Activated T-cell treated with anti-CD3 and anti-CD28 coated beads, Interleukin-2, amount 50 U/mL, for 72 hours (primary cell): ENCODE results near the gene TBC1D22B. TPM values are rescaled to one million over a fixed set of nuclear protein-coding genes. Genes with fewer than 3 reads are reported as not detected.

Experiments
- ATAC-seq, 2 donors: fragments of 150-1000 bp; cut with Tn5 transposase; replicated peaks in 1 of 2; 2 replicates each; pipeline ENCODE4 v1.10.0; 2021; ENCODE audit warnings: moderate library complexity in 2 of 2, mild to moderate bottlenecking in 1 of 2
- DNase-seq, 2 donors: peaks; one replicate each; pipeline ENCODE4 v3.0.0; 2021 to 2022; ENCODE audit warnings: mixed read lengths in 1 of 2
- H3K27ac Mint-ChIP-seq: one replicate; pipeline ENCODE4 v1.8.0; 2022; ENCODE audit warnings: mild to moderate bottlenecking, moderate library complexity, mixed read lengths
- H3K27me3 Mint-ChIP-seq: one replicate; pipeline ENCODE4 v1.8.0; 2022; ENCODE audit warnings: low read depth, mixed read lengths
- H3K36me3 Mint-ChIP-seq, 2 donors: one replicate each; pipeline ENCODE4 v1.8.0; 2022; ENCODE audit warnings: mixed read lengths in 2 of 2, mild to moderate bottlenecking in 1 of 2; ENCODE audit not compliant: insufficient read depth in 2 of 2
- H3K4me1 Mint-ChIP-seq: one replicate; pipeline ENCODE4 v1.8.0; 2022; ENCODE audit warnings: low read depth, mixed read lengths
- H3K4me3 Mint-ChIP-seq, 2 donors: one replicate each; pipeline ENCODE4 v1.8.0; 2022; ENCODE audit warnings: mild to moderate bottlenecking in 2 of 2, mixed read lengths in 2 of 2, moderate library complexity in 2 of 2
- H3K9me3 Mint-ChIP-seq, 2 donors: one replicate each; pipeline ENCODE4 v1.8.0; 2022; ENCODE audit warnings: mixed read lengths in 2 of 2
- total RNA-seq, 2 donors: library from RNA; stranded (reverse); gene quantifications; one replicate each; pipeline ENCODE4 v1.2.3, GENCODE V29; 2022

TBC1D22B gene
- total RNA-seq, 2 donors from 2014 or later: 23.2 to 24.4 TPM

- peaks cover 0 to 10% of the 10 kb centered on the region in 2 donors for H3K36me3 Mint-ChIP-seq
- no peak overlapping the region for H3K27ac Mint-ChIP-seq
These were observed 114.5 kb downstream of the TBC1D22B start for GRCh38 chr6:37372116-37372515.

GRCh38 chr6:37373822-37374471 is 116.4 kb downstream of the TBC1D22B start:
- Mint-ChIP-seq H3K4me1 (peaks cover 4% of the 10 kb centered on the region), H3K9me3 (no peaks in the 10 kb centered on the region), H3K4me3 (no peak overlapping the region), H3K36me3 (peaks cover 3 to 9% of the 10 kb centered on the region in 2 donors), H3K27me3 (no peaks in the 10 kb centered on the region), H3K27ac (no peak overlapping the region)
- no peak for ATAC-seq
- no peak for DNase-seq

More at GRCh38 chr6:37372116-37372515, 114.5 kb downstream of the TBC1D22B start:
- ATAC-seq (no peak), DNase-seq (no peak)
- peaks cover 7% of the 10 kb centered on the region for H3K4me1 Mint-ChIP-seq
- H3K4me3 Mint-ChIP-seq: no peak overlapping the region
- H3K27me3 Mint-ChIP-seq: no peaks in the 10 kb centered on the region
- no peaks in the 10 kb centered on the region for H3K9me3 Mint-ChIP-seq

DNA sequence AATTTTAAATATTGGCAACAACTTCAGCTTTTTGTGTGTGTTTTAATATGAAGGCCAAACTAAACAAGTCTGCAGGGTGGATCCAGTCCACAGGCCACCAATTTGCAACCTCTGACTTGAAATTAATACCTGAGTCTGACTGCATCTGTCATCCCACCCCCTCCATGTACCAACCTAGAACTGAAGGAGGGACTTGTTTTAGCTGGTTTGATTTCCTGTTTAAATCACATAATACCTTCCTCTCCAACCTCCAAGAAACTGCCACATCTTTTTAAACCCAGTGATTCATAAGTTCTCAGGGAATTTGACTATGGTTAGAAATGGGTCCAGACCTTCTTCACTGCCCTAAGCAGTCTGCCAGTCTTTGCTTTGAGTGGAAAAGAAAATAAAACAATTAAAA is 117.8 kb downstream of the TBC1D22B start:
- DNase-seq (no peak), ATAC-seq (no peak)
- H3K27me3 Mint-ChIP-seq: no peaks in the 10 kb centered on the region
- no peaks in the 10 kb centered on the region for H3K9me3 Mint-ChIP-seq
- peak overlapping the region; percentile 54 for H3K27ac Mint-ChIP-seq
- no peak overlapping the region for H3K4me3 Mint-ChIP-seq
- H3K36me3 Mint-ChIP-seq: peaks cover 3 to 6% of the 10 kb centered on the region in 2 donors
- no peaks in the 10 kb centered on the region for H3K4me1 Mint-ChIP-seq

DNA sequence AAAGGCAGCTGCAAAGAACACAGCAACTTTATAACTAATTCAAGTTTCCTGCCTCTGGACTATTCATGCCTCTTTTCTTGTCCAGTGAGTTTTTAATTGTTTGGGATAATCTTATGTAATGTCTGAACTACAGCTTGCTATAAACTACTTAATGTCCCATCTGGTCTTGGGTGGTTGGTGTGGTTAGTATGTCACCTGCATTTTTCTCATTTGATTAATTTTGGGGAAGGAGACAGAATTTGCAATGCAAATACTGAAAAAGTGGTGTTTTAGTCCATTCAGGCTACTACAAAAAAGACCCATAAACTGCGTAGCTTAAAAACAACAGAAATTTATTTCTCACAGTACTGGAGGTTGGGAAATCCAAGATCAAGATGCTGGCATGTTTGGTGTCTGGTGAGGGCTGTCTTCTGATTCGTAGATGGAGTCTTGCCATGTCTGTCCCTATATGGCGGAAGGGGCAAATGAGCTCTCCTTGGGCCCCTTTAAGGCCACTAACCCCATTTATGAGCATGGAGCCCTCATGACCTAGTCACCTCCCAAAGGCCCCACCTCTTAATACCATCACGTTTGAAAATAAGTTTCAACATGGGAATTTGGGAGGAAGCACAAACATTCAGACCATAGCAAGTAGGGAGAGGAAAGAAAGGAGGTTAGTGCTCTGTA is 118.6 kb downstream of the TBC1D22B start:
- H3K9me3 Mint-ChIP-seq: no peaks in the 10 kb centered on the region
- H3K36me3 Mint-ChIP-seq: peaks cover 3 to 8% of the 10 kb centered on the region in 2 donors
- H3K4me3 Mint-ChIP-seq: no peak overlapping the region
- H3K4me1 Mint-ChIP-seq: no peaks in the 10 kb centered on the region
- no peaks in the 10 kb centered on the region for H3K27me3 Mint-ChIP-seq
- no peak overlapping the region for H3K27ac Mint-ChIP-seq
- ATAC-seq (no peak), DNase-seq (no peak)

DNA sequence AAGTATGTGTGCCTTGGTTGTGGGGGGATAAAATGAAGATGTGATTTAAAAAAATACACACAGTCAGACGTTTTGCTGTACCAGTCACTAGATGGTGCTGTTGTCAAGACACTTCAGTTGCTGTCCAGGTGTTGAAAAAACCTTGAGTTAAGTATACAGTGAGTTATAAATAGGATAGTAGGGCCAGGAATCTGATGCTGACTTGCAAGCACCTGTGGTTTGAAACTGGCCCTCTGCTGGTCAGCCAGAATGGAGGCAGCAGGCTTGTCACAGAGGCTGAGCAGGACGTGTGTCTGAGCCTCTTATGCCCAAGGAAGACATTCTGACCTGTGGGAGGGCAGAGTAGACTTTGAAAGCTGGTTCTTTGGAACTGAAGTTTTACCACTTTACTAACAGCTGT is 124.0 kb downstream of the TBC1D22B start:
- peaks cover 5 to 15% of the 10 kb centered on the region in 2 donors for H3K36me3 Mint-ChIP-seq
- peak; percentile 47 to 49 for ATAC-seq
- H3K4me1 Mint-ChIP-seq: no peaks in the 10 kb centered on the region
- DNase-seq: peak; percentile 18 to 19
- no peak overlapping the region for H3K27ac Mint-ChIP-seq
- H3K27me3 Mint-ChIP-seq: no peaks in the 10 kb centered on the region
- H3K9me3 Mint-ChIP-seq: no peaks in the 10 kb centered on the region
- no peak overlapping the region for H3K4me3 Mint-ChIP-seq

Other genes starting within 250 kb of the TBC1D22B start
- gene PIM1, start 87.6 kb upstream of the TBC1D22B start, total RNA-seq: 100 to 1,000 TPM; 334 to 429 TPM
- gene TMEM217, start 372 bp downstream of the TBC1D22B start, total RNA-seq: 1 to 10 TPM; 6.8 to 9.3 TPM
- 10 to 100 TPM; 19.3 to 24.7 TPM for gene RNF8, start 96.2 kb downstream of the TBC1D22B start, total RNA-seq
- gene CMTR1, start 175.4 kb downstream of the TBC1D22B start, total RNA-seq: 10 to 100 TPM; 84.1 to 86.9 TPM
- gene CCDC167, start 242.1 kb downstream of the TBC1D22B start, total RNA-seq: 10 to 100 TPM; 32.2 to 36.4 TPM